HCT116 (cell line): ENCODE measurements around the gene ERC1. TPM values are rescaled to one million over a fixed set of nuclear protein-coding genes. Genes with fewer than 3 reads are reported as not detected.

ENCODE experiments used
- ATAC-seq: fragments of 200-7000 bp; cut with Tn5 transposase; 2 replicates; pipeline ENCODE4 v1.9.1; 2020; ENCODE audit warnings: mild to moderate bottlenecking, moderate library complexity
- BruUV-seq: library from RNA; stranded (reverse); fragments of 400-500 nt; replicated peaks from 2 replicates; lab custom pipeline; 2021; lab: Mats Ljungman, UMichigan
- CTCF ChIA-PET: fragments of 300-600 bp; sonication (Branson Sonifier 250); formaldehyde crosslinking; loops from one replicate; lab custom pipeline; 2021; ENCODE audit warnings: antibody characterized with exemption; lab: Charles Lee
- POLR2A ChIA-PET: fragments of 300-600, 350-600 bp; sonication (Branson Sonifier 250); formaldehyde crosslinking; loops from one replicate; lab custom pipeline; 2021; ENCODE audit warnings: antibody characterized with exemption; lab: Charles Lee
- RAD21 ChIA-PET, 2 experiments: fragments of 300-600 bp; sonication (Branson Sonifier 250); formaldehyde crosslinking; loops; one replicate each; lab custom pipeline; 2023; ENCODE audit warnings: low total read pairs in 2 of 2; ENCODE audit not compliant: uncharacterized antibody in 2 of 2, unreplicated experiment in 2 of 2, low non-redundant PET in 1 of 2; lab: Charles Lee
- DNase-seq: peaks from one replicate; pipeline ENCODE4 v3.0.0-alpha.2; 2010; ENCODE audit warnings: low read depth, low spot score
- H2AFZ ChIP-seq: fragments of 200-600 bp; shearing (Covaris generic), sonication (generic); 2 replicates; pipeline ENCODE4 v1.6.1; 2017; ENCODE audit warnings: low read depth, mixed run types, mixed read lengths, antibody characterized with exemption, low read length; ENCODE audit not compliant: poor library complexity, severe bottlenecking
- H3K27ac ChIP-seq: 2 replicates; pipeline ENCODE4 v1.5.1; 2012; ENCODE audit warnings: low read depth, low read length
- H3K27me3 ChIP-seq: fragments of 200-600 bp; sonication (generic); 2 replicates; pipeline ENCODE4 v1.6.1; 2016; ENCODE audit warnings: mixed run types, low read length, mixed read lengths; ENCODE audit not compliant: insufficient read depth
- H3K36me3 ChIP-seq, 2 experiments: fragments of 200-500 bp in 1 of 2; fragments of 200-600 bp in 1 of 2; sonication (Bioruptor generic) in 1 of 2; sonication (generic) in 1 of 2; 2 replicates each; pipeline versions ENCODE4 v1.5.1 to v1.6.1; 2014 to 2016; ENCODE audit warnings: low read length in 2 of 2, inconsistent platforms in 1 of 2, mixed read lengths in 1 of 2, mixed run types in 1 of 2; ENCODE audit not compliant: insufficient read depth in 2 of 2, control insufficient read depth in 1 of 2
- H3K4me1 ChIP-seq, 2 experiments: fragments of 200-600 bp in 1 of 2; sonication (generic) in 1 of 2; 2 replicates each; pipeline versions ENCODE4 v1.5.1 to v1.6.1; 2012 to 2017; ENCODE audit warnings: low read length in 2 of 2, inconsistent platforms in 1 of 2, mild to moderate bottlenecking in 1 of 2, mixed read lengths in 1 of 2, mixed run types in 1 of 2, moderate library complexity in 1 of 2; ENCODE audit not compliant: insufficient read depth in 2 of 2, control insufficient read depth in 1 of 2
- H3K4me2 ChIP-seq: fragments of 200-600 bp; sonication (generic); 2 replicates; pipeline ENCODE4 v1.6.1; 2017; ENCODE audit warnings: mixed run types, low read length, mixed read lengths
- H3K4me3 ChIP-seq, 2 experiments: fragments of 200-600 bp in 1 of 2; sonication (generic) in 1 of 2; replicated peaks in 1 of 2; 2 replicates each; pipeline ENCODE4 v1.5.1; 2011 to 2016; ENCODE audit warnings: low read length in 2 of 2, control low read depth in 1 of 2, low read depth in 1 of 2, mild to moderate bottlenecking in 1 of 2, mixed read lengths in 1 of 2, mixed run types in 1 of 2
- H3K79me2 ChIP-seq: fragments of 200-600 bp; sonication (generic); 2 replicates; pipeline ENCODE4 v1.6.1; 2017; ENCODE audit warnings: mild to moderate bottlenecking, mixed run types, low read length, moderate library complexity, mixed read lengths; ENCODE audit not compliant: insufficient read depth
- H3K9ac ChIP-seq: fragments of 200-600 bp; sonication (generic); 2 replicates; pipeline ENCODE4 v1.6.1; 2016; ENCODE audit warnings: low read length, mixed read lengths
- H3K9me2 ChIP-seq: fragments of 200-600 bp; sonication (generic), shearing (Covaris generic); 2 replicates; pipeline ENCODE4 v1.6.1; 2017; ENCODE audit warnings: mixed run types, mild to moderate bottlenecking, moderate library complexity; ENCODE audit not compliant: insufficient read depth
- H3K9me3 ChIP-seq, 2 experiments: fragments of 200-500 bp in 1 of 2; fragments of 200-600 bp in 1 of 2; sonication (Bioruptor generic) in 1 of 2; sonication (generic) in 1 of 2; 2 replicates each; pipeline ENCODE4 v1.6.1; 2014 to 2017; ENCODE audit warnings: low read length in 2 of 2, mixed read lengths in 2 of 2, inconsistent platforms in 1 of 2, low read depth in 1 of 2, mild to moderate bottlenecking in 1 of 2, mixed run types in 1 of 2, moderate library complexity in 1 of 2; ENCODE audit not compliant: control insufficient read depth in 1 of 2, insufficient read depth in 1 of 2
- H4K20me1 ChIP-seq: fragments of 200-600 bp; sonication (generic), shearing (Covaris generic); 2 replicates; pipeline ENCODE4 v1.6.1; 2017; ENCODE audit warnings: mixed run types, mild to moderate bottlenecking, moderate library complexity; ENCODE audit not compliant: insufficient read depth
- CBX3 ChIP-seq: IDR thresholded peaks from 2 replicates; pipeline ENCODE4 v1.6.1; 2012; ENCODE audit warnings: low read depth
- CEBPB ChIP-seq: IDR thresholded peaks from 2 replicates; pipeline ENCODE4 v1.6.1; 2012; ENCODE audit warnings: low read depth
- EGR1 ChIP-seq: IDR thresholded peaks from 2 replicates; pipeline ENCODE4 v1.6.1; 2012; ENCODE audit warnings: low read depth
- ELF1 ChIP-seq: IDR thresholded peaks from 2 replicates; pipeline ENCODE4 v1.6.1; 2012; ENCODE audit warnings: low read depth, borderline replicate concordance
- EZH2 ChIP-seq: fragments of 200-600 bp; sonication (generic); IDR thresholded peaks from 2 replicates; pipeline ENCODE4 v1.6.1; 2017; ENCODE audit warnings: antibody characterized with exemption, mixed run types
- EZH2phosphoT487 ChIP-seq: fragments of 200-600 bp; IDR thresholded peaks from 2 replicates; pipeline ENCODE4 v1.6.1; 2018; ENCODE audit warnings: antibody characterized with exemption, borderline replicate concordance
- FOSL1 ChIP-seq: IDR thresholded peaks from 2 replicates; pipeline ENCODE4 v1.6.1; 2012; ENCODE audit warnings: low read depth
- POLR2AphosphoS5 ChIP-seq: IDR thresholded peaks from 2 replicates; pipeline ENCODE4 v1.6.1; 2011; ENCODE audit warnings: mild to moderate bottlenecking, low read depth, low read length, moderate library complexity
- RAD21 ChIP-seq: IDR thresholded peaks from 2 replicates; pipeline ENCODE4 v1.6.1; 2012; ENCODE audit warnings: low read depth, mild to moderate bottlenecking
- SIN3A ChIP-seq: IDR thresholded peaks from 2 replicates; pipeline ENCODE4 v1.6.1; 2012; ENCODE audit warnings: low read depth
- SP1 ChIP-seq: IDR thresholded peaks from 2 replicates; pipeline ENCODE4 v1.6.1; 2012; ENCODE audit warnings: low read depth
- SRF ChIP-seq: IDR thresholded peaks from 2 replicates; pipeline ENCODE4 v1.6.1; 2012; ENCODE audit warnings: low read depth
- ZFX ChIP-seq: fragments of 450-650 bp; IDR thresholded peaks from 2 replicates; pipeline ENCODE4 v1.6.1; 2017
- intact Hi-C: fragments of 100-400 bp; cut with micrococcal nuclease; formaldehyde crosslinking; loops from 2 replicates; pipeline ENCODE4 v1.10.0; 2022
- total RNA-seq: library from RNA; stranded (reverse); gene quantifications from one replicate; pipeline ENCODE4 v1.2.1, GENCODE V29; 2021; ENCODE audit not compliant: unreplicated experiment
- TF ChIP-seq, protein P1 (sequence below): IDR thresholded peaks from 2 replicates; pipeline ENCODE4 v1.6.1; 2012
- TF ChIP-seq, protein P2 (sequence below): IDR thresholded peaks from 2 replicates; pipeline ENCODE4 v1.6.1; 2011; ENCODE audit warnings: mild to moderate bottlenecking, low read length, moderate library complexity; ENCODE audit not compliant: insufficient replicate concordance; ENCODE audit errors: extremely low read depth
- TF ChIP-seq, protein P3 (sequence below), 3 experiments: fragments of 200-600 bp in 1 of 3; sonication (generic) in 1 of 3; IDR thresholded peaks in 2 of 3; conservative IDR thresholded peaks in 1 of 3; 2 replicates each; pipeline ENCODE4 v1.5.1; 2012 to 2017; ENCODE audit warnings: low read depth in 2 of 3, low read length in 2 of 3, antibody characterized with exemption in 1 of 3, borderline replicate concordance in 1 of 3, control low read depth in 1 of 3, mild to moderate bottlenecking in 1 of 3, mixed read lengths in 1 of 3, mixed run types in 1 of 3, moderate library complexity in 1 of 3; ENCODE audit not compliant: insufficient read depth in 1 of 3
- TF ChIP-seq, protein P4 (sequence below): IDR thresholded peaks from 2 replicates; pipeline ENCODE4 v1.6.1; 2012

The ERC1 gene
- total RNA-seq, 1 experiment from 2014 or later, result 41.9 TPM

DNA sequence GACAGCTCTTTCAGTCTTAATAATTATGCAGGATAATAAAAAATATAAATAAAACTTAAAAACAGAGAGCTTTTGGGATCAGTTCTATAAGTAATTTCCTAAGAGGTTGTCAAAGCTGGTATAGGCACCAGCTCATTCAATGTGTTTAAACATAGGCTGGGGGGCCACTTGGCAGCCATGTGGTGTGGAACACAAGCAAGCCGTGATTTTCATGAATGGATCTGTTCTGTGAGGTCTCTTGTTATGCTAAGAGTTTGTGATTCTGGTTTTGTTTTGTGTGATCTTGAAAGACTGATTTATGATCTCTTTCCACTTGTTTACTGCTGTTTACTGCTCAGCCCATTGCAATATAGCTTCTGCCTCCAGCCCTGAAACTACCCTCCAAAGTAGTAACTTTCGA lies 362.4 kb downstream of the ERC1 start:
- H3K36me3 ChIP-seq, result no peaks in the 10 kb centered on the region
- no peak overlapping the region for H2AFZ ChIP-seq
- ChIA-PET RAD21 (no interaction called here), POLR2A (no interaction called here), CTCF (no interaction called here)
- intact Hi-C loops, result no loop called here
- DNase-seq, result no peak
- no peaks in the 10 kb centered on the region; a peak in 1 of 4 replicates for H3K4me1 ChIP-seq
- no peaks in the 10 kb centered on the region for H3K9me2 ChIP-seq
- H3K9ac ChIP-seq, result no peak overlapping the region
- H3K4me2 ChIP-seq, result no peak overlapping the region
- no peaks in the 10 kb centered on the region for H3K9me3 ChIP-seq
- no peaks in the 10 kb centered on the region for H3K79me2 ChIP-seq
- H4K20me1 ChIP-seq, result no peaks in the 10 kb centered on the region
- H3K27me3 ChIP-seq, result no peaks in the 10 kb centered on the region
- no peak overlapping the region for H3K27ac ChIP-seq
- no TSS peak for BruUV-seq
- no peak overlapping the region for H3K4me3 ChIP-seq
- ATAC-seq, result no peak
- no peak for TF ChIP-seq SRF
- TF ChIP-seq EZH2, result no peak
- TF ChIP-seq, protein P1, sequence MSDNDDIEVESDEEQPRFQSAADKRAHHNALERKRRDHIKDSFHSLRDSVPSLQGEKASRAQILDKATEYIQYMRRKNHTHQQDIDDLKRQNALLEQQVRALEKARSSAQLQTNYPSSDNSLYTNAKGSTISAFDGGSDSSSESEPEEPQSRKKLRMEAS, result no peak

- Histone ChIP-seq H3K4me3 (no peak overlapping the region), H3K79me2 (no peaks in the 10 kb centered on the region), H3K27me3 (no peaks in the 10 kb centered on the region), H3K27ac (no peak overlapping the region), H3K4me2 (no peak overlapping the region), H3K4me1 (no peaks in the 10 kb centered on the region; a peak in 1 of 4 replicates), H4K20me1 (no peaks in the 10 kb centered on the region), H3K9me2 (no peaks in the 10 kb centered on the region), H3K36me3 (no peaks in the 10 kb centered on the region), H3K9me3 (no peaks in the 10 kb centered on the region), H3K9ac (no peak overlapping the region), H2AFZ (no peak overlapping the region)
- ChIA-PET POLR2A (no interaction called here), CTCF (no interaction called here), RAD21 (no interaction called here)
- no TSS peak for BruUV-seq
- intact Hi-C loops, result no loop called here
- DNase-seq (no peak), ATAC-seq (no peak)
- TF ChIP-seq CEBPB (no peak), RAD21 (no peak), ZFX (no peak), EZH2phosphoT487 (no peak), EGR1 (no peak), FOSL1 (no peak), SP1 (no peak), SIN3A (no peak), ELF1 (no peak), CBX3 (no peak), POLR2AphosphoS5 (no peak)
- TF ChIP-seq, protein P2, sequence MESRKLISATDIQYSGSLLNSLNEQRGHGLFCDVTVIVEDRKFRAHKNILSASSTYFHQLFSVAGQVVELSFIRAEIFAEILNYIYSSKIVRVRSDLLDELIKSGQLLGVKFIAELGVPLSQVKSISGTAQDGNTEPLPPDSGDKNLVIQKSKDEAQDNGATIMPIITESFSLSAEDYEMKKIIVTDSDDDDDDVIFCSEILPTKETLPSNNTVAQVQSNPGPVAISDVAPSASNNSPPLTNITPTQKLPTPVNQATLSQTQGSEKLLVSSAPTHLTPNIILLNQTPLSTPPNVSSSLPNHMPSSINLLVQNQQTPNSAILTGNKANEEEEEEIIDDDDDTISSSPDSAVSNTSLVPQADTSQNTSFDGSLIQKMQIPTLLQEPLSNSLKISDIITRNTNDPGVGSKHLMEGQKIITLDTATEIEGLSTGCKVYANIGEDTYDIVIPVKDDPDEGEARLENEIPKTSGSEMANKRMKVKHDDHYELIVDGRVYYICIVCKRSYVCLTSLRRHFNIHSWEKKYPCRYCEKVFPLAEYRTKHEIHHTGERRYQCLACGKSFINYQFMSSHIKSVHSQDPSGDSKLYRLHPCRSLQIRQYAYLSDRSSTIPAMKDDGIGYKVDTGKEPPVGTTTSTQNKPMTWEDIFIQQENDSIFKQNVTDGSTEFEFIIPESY, result no peak
- TF ChIP-seq, protein P3, sequence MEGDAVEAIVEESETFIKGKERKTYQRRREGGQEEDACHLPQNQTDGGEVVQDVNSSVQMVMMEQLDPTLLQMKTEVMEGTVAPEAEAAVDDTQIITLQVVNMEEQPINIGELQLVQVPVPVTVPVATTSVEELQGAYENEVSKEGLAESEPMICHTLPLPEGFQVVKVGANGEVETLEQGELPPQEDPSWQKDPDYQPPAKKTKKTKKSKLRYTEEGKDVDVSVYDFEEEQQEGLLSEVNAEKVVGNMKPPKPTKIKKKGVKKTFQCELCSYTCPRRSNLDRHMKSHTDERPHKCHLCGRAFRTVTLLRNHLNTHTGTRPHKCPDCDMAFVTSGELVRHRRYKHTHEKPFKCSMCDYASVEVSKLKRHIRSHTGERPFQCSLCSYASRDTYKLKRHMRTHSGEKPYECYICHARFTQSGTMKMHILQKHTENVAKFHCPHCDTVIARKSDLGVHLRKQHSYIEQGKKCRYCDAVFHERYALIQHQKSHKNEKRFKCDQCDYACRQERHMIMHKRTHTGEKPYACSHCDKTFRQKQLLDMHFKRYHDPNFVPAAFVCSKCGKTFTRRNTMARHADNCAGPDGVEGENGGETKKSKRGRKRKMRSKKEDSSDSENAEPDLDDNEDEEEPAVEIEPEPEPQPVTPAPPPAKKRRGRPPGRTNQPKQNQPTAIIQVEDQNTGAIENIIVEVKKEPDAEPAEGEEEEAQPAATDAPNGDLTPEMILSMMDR (IDR thresholded peaks at IDR 0.05 in 2 of 3, conservative IDR thresholded peaks at IDR 0.05 in 1 of 3; ENCODE audit: borderline replicate concordance in 1 of 3, insufficient read depth in 1 of 3, low read depth in 2 of 3, low read length in 2 of 3), result no peak
- TF ChIP-seq, protein P4, sequence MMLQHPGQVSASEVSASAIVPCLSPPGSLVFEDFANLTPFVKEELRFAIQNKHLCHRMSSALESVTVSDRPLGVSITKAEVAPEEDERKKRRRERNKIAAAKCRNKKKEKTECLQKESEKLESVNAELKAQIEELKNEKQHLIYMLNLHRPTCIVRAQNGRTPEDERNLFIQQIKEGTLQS, result no peak
Observed at GRCh38 chr12:1355396-1355795, 364.4 kb downstream of the ERC1 start.
